ENCODE data around the gene FADS2. TPM values are rescaled to one million over a fixed set of nuclear protein-coding genes. Genes with fewer than 3 reads are reported as not detected.

FADS2 gene
- total and polyA plus RNA-seq, 2 experiments from 2014 or later = 124 to 392 TPM

- no peak for TF ChIP-seq REST (IDR thresholded peaks at IDR 0.05; ENCODE audit: unreplicated experiment)
- TF ChIP-seq, protein P1, sequence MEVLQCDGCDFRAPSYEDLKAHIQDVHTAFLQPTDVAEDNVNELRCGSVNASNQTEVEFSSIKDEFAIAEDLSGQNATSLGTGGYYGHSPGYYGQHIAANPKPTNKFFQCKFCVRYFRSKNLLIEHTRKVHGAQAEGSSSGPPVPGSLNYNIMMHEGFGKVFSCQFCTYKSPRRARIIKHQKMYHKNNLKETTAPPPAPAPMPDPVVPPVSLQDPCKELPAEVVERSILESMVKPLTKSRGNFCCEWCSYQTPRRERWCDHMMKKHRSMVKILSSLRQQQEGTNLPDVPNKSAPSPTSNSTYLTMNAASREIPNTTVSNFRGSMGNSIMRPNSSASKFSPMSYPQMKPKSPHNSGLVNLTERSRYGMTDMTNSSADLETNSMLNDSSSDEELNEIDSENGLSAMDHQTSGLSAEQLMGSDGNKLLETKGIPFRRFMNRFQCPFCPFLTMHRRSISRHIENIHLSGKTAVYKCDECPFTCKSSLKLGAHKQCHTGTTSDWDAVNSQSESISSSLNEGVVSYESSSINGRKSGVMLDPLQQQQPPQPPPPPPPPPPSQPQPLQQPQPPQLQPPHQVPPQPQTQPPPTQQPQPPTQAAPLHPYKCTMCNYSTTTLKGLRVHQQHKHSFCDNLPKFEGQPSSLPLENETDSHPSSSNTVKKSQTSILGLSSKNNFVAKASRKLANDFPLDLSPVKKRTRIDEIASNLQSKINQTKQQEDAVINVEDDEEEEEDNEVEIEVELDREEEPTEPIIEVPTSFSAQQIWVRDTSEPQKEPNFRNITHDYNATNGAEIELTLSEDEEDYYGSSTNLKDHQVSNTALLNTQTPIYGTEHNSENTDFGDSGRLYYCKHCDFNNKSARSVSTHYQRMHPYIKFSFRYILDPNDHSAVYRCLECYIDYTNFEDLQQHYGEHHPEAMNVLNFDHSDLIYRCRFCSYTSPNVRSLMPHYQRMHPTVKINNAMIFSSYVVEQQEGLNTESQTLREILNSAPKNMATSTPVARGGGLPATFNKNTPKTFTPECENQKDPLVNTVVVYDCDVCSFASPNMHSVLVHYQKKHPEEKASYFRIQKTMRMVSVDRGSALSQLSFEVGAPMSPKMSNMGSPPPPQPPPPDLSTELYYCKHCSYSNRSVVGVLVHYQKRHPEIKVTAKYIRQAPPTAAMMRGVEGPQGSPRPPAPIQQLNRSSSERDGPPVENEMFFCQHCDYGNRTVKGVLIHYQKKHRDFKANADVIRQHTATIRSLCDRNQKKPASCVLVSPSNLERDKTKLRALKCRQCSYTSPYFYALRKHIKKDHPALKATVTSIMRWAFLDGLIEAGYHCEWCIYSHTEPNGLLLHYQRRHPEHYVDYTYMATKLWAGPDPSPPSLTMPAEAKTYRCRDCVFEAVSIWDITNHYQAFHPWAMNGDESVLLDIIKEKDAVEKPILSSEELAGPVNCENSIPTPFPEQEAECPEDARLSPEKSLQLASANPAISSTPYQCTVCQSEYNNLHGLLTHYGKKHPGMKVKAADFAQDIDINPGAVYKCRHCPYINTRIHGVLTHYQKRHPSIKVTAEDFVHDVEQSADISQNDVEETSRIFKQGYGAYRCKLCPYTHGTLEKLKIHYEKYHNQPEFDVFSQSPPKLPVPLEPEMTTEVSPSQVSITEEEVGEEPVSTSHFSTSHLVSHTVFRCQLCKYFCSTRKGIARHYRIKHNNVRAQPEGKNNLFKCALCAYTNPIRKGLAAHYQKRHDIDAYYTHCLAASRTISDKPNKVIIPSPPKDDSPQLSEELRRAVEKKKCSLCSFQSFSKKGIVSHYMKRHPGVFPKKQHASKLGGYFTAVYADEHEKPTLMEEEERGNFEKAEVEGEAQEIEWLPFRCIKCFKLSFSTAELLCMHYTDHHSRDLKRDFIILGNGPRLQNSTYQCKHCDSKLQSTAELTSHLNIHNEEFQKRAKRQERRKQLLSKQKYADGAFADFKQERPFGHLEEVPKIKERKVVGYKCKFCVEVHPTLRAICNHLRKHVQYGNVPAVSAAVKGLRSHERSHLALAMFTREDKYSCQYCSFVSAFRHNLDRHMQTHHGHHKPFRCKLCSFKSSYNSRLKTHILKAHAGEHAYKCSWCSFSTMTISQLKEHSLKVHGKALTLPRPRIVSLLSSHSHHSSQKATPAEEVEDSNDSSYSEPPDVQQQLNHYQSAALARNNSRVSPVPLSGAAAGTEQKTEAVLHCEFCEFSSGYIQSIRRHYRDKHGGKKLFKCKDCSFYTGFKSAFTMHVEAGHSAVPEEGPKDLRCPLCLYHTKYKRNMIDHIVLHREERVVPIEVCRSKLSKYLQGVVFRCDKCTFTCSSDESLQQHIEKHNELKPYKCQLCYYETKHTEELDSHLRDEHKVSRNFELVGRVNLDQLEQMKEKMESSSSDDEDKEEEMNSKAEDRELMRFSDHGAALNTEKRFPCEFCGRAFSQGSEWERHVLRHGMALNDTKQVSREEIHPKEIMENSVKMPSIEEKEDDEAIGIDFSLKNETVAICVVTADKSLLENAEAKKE (CRISPR knock-in tag; IDR thresholded peaks at IDR 0.05) = no peak
- TF ChIP-seq ZNF331 (CRISPR knock-in tag; IDR thresholded peaks at IDR 0.05; ENCODE audit: low read depth) = no peak
These were observed 80.0 kb downstream of the FADS2 start (continued) for GRCh38 chr11:61907871-61908729.
